ENCODE data around the gene TINCR. TPM values are rescaled to one million over a fixed set of nuclear protein-coding genes. Genes with fewer than 3 reads are reported as not detected.

Gene TINCR
- total RNA-seq, 1 experiment from 2014 or later, result 4.4 TPM

- Histone ChIP-seq H3K36me3 (ENCODE audit: low read depth) (no peaks in the 10 kb centered on the region), H4K20me1 (ENCODE audit: insufficient read depth) (no peaks in the 10 kb centered on the region), H3K27me3 (ENCODE audit: insufficient read depth, low read depth) (no peaks in the 10 kb centered on the region), H2AFZ (no peak overlapping the region), H3K9me2 (ENCODE audit: insufficient read depth) (no peaks in the 10 kb centered on the region), H3K27ac (no peak overlapping the region), H3K4me3 (no peak overlapping the region), H3K79me2 (ENCODE audit: low read depth) (no peaks in the 10 kb centered on the region), H3K4me2 (no peak overlapping the region), H3F3A (ENCODE audit: insufficient read depth, low read depth) (no peaks in the 10 kb centered on the region), H3K9me3 (ENCODE audit: insufficient read depth, low read depth) (no peaks in the 10 kb centered on the region; the same call in 1 of the 2 replicates), H3K4me1 (replicated peaks; ENCODE audit: insufficient read depth) (no peaks in the 10 kb centered on the region)
- no TSS peak for BruUV-seq (replicated peaks)
- POLR2A ChIA-PET (ENCODE audit: unreplicated experiment), result no interaction called here
- no peak for DNase-seq
- TF ChIP-seq EZH2 (IDR thresholded peaks at IDR 0.05; ENCODE audit: low read depth) (no peak), CTCF (conservative IDR thresholded peaks at IDR 0.05) (no peak)
- CTCF ChIA-PET, result no interaction called here
- intact Hi-C loops (cut with micrococcal nuclease; ENCODE audit: unreplicated experiment), result no loop called here
Observed at GRCh38 chr19:5530701-5531100, 37.1 kb downstream of the TINCR start.

- POLR2A ChIA-PET (ENCODE audit: unreplicated experiment), result no interaction called here
- H3K36me3 ChIP-seq (ENCODE audit: low read depth), result no peaks in the 10 kb centered on the region
- H4K20me1 ChIP-seq (ENCODE audit: insufficient read depth), result no peaks in the 10 kb centered on the region
- no peak overlapping the region for H2AFZ ChIP-seq
- BruUV-seq (replicated peaks), result no TSS peak
- no peak overlapping the region for H3K27ac ChIP-seq
- H3K4me2 ChIP-seq, result no peak overlapping the region
- CTCF ChIA-PET, result interaction anchor here (0.5 to 0.7 kb wide), 2 partner anchors 10 to 170 kb away, joined by 3 to 7 read pairs; no protein-coding TSS in a partner anchor
- H3K4me1 ChIP-seq (replicated peaks; ENCODE audit: insufficient read depth), result no peaks in the 10 kb centered on the region
- TF ChIP-seq EZH2 (IDR thresholded peaks at IDR 0.05; ENCODE audit: low read depth) (no peak), CTCF (conservative IDR thresholded peaks at IDR 0.05) (no peak)
- no peaks in the 10 kb centered on the region for H3K9me3 ChIP-seq (ENCODE audit: insufficient read depth, low read depth)
- H3K27me3 ChIP-seq (ENCODE audit: insufficient read depth, low read depth), result no peaks in the 10 kb centered on the region
- H3F3A ChIP-seq (ENCODE audit: insufficient read depth, low read depth), result no peaks in the 10 kb centered on the region
- H3K9me2 ChIP-seq (ENCODE audit: insufficient read depth), result no peaks in the 10 kb centered on the region
- DNase-seq, result no peak
- intact Hi-C loops (cut with micrococcal nuclease; ENCODE audit: unreplicated experiment), result no loop called here
- H3K4me3 ChIP-seq, result no peak overlapping the region
- H3K79me2 ChIP-seq (ENCODE audit: low read depth), result no peaks in the 10 kb centered on the region
Observed at GRCh38 chr19:5526691-5527090, 41.1 kb downstream of the TINCR start.

- CTCF ChIA-PET, result no interaction called here
- BruUV-seq (replicated peaks), result no TSS peak
- no peak for TF ChIP-seq CTCF (conservative IDR thresholded peaks at IDR 0.05)
Observed at GRCh38 chr19:5524081-5524480, 43.7 kb downstream of the TINCR start.

More at GRCh38 chr19:5524081-5524480, 43.7 kb downstream of the TINCR start:
- no peak for DNase-seq
- no peak overlapping the region for H3K27ac ChIP-seq
- intact Hi-C loops (cut with micrococcal nuclease; ENCODE audit: unreplicated experiment), result no loop called here
- no peak overlapping the region for H3K4me3 ChIP-seq
- no peaks in the 10 kb centered on the region for H3K9me2 ChIP-seq (ENCODE audit: insufficient read depth)
- no peaks in the 10 kb centered on the region for H3K4me1 ChIP-seq (replicated peaks; ENCODE audit: insufficient read depth)
- no peak overlapping the region for H3K4me2 ChIP-seq
- H4K20me1 ChIP-seq (ENCODE audit: insufficient read depth), result no peaks in the 10 kb centered on the region
- no peaks in the 10 kb centered on the region for H3K9me3 ChIP-seq (ENCODE audit: insufficient read depth, low read depth)
- no peaks in the 10 kb centered on the region for H3K27me3 ChIP-seq (ENCODE audit: insufficient read depth, low read depth)
- H3K36me3 ChIP-seq (ENCODE audit: low read depth), result no peaks in the 10 kb centered on the region
- POLR2A ChIA-PET (ENCODE audit: unreplicated experiment), result no interaction called here
- no peaks in the 10 kb centered on the region for H3K79me2 ChIP-seq (ENCODE audit: low read depth)
- H2AFZ ChIP-seq, result no peak overlapping the region
- H3F3A ChIP-seq (ENCODE audit: insufficient read depth, low read depth), result no peaks in the 10 kb centered on the region

All from PC-9 (cell line).